Astrocyte of the cerebellum (primary cell): ENCODE measurements around the gene TNXB.
"Not testable (repeated sequence)": the region's sequence is repeated elsewhere in the genome, so short reads cannot be mapped to it uniquely, and the experiment has no call there.

Source experiments
- DNase-seq: peaks from one replicate; pipeline ENCODE4 v3.0.0-alpha.2; 2011; ENCODE audit warnings: low read depth
- H3K4me3 ChIP-seq: 2 replicates; pipeline ENCODE4 v1.5.1; 2011; ENCODE audit warnings: mild to moderate bottlenecking, low read depth, low read length, moderate library complexity
- in situ Hi-C: cut with HindIII; loops from 2 replicates; pipeline ENCODE4 v1.10.0; 2017; ENCODE audit warnings: low sequenced_read_pairs
- TF ChIP-seq, protein P1 (sequence below): IDR thresholded peaks from 2 replicates; pipeline ENCODE4 v1.5.1; 2012; ENCODE audit warnings: low read length, low read depth, moderate library complexity, mild to moderate bottlenecking; ENCODE audit errors: missing control alignments

TNXB gene

DNA sequence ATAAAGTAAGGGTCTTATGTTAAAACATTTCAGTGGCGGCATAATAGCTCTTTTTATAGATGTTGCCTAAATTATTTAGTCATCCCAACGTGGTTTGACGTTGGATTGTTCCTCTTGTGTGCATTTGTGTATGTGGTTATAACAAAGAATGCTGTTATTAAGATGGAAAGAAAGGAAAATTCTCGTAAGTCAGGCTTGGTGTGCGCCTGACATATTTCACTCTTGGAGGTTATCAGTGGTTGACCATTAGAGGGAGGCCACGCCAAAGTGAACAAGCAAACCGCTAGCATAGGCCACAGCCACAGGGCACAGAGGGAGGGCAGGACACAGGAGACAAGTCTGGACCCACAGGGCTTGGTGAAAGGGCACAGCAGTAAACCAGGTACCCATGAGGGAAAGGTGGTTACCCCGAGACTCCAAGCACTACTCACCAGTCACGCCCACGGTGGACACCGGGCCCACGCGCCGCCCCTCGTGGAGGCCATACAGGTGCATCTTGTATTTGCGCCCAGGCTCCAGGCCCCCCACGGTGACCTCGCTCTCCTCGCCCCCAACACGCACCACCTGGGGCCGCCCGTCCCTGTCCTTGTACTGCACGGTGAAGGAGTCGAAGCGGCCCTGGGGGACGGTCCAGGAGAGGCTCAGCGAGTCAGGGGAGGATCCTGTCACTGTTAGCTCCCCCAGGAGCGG lies 48.0 kb downstream of the TNXB start:
- in situ Hi-C loops, result no loop called here
- TF ChIP-seq, protein P1, sequence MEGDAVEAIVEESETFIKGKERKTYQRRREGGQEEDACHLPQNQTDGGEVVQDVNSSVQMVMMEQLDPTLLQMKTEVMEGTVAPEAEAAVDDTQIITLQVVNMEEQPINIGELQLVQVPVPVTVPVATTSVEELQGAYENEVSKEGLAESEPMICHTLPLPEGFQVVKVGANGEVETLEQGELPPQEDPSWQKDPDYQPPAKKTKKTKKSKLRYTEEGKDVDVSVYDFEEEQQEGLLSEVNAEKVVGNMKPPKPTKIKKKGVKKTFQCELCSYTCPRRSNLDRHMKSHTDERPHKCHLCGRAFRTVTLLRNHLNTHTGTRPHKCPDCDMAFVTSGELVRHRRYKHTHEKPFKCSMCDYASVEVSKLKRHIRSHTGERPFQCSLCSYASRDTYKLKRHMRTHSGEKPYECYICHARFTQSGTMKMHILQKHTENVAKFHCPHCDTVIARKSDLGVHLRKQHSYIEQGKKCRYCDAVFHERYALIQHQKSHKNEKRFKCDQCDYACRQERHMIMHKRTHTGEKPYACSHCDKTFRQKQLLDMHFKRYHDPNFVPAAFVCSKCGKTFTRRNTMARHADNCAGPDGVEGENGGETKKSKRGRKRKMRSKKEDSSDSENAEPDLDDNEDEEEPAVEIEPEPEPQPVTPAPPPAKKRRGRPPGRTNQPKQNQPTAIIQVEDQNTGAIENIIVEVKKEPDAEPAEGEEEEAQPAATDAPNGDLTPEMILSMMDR, result no peak

GRCh38 chr6:32058511-32058963 lies 50.6 kb downstream of the TNXB start:
- TF ChIP-seq, protein P1, result no peak
- DNase-seq, result no peak
- H3K4me3 ChIP-seq, result no peak overlapping the region
- in situ Hi-C loops, result no loop called here

More for the DNA sequence above, 48.0 kb downstream of the TNXB start:
- no peak for DNase-seq
- no peak overlapping the region for H3K4me3 ChIP-seq

GRCh38 chr6:32057966-32058365 lies 51.2 kb downstream of the TNXB start:
- no peak overlapping the region for H3K4me3 ChIP-seq
- TF ChIP-seq, protein P1, result no peak
- in situ Hi-C loops, result no loop called here
- DNase-seq, result no peak

DNA sequence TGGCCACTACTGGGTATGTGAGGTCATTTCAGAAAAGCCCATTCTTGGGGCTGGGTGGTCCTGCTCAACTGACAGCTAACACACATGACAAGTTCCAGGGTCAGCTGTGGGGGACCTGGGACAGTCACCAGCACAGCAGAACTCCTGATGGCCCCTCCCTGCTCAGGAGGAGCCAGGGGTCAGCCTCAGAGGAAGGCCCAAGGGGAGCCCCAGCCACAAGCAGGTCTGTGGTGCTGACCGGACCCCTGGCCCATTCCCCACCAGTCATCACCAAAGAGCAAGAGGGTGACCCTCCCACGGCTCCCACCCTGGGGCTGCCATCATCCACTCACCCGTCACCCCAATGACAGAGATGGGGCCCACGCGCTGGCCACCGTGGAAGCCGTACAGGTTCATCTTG lies 52.9 kb downstream of the TNXB start:
- in situ Hi-C loops, result no loop called here

DNA sequence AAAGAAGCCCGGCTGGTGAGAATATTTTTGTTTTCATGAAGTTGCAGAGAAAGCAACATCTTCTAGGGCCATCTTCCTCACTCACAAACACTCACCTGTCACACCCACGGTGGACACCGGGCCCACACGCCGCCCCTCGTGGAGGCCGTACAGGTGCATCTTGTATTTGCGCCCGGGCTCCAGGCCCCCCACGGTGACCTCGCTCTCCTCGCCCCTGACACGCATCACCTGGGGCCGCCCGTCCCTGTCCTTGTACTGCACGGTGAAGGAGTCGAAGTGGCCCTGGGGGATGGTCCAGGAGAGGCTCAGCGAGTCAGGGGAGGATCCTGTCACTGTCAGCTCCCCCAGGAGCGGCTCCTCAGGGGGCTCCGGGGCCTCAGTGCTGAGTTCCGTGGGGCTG lies 53.4 kb downstream of the TNXB start:
- H3K4me3 ChIP-seq, DNase-seq, in situ Hi-C loops: not testable (repeated sequence)

More for the DNA sequence above, 52.9 kb downstream of the TNXB start:
- no peak overlapping the region for H3K4me3 ChIP-seq
- TF ChIP-seq, protein P1, result no peak
- DNase-seq, result no peak

- DNase-seq, H3K4me3 ChIP-seq, in situ Hi-C loops: not testable (repeated sequence)
Measured at GRCh38 chr6:32053314-32053713, 55.8 kb downstream of the TNXB start.

DNA sequence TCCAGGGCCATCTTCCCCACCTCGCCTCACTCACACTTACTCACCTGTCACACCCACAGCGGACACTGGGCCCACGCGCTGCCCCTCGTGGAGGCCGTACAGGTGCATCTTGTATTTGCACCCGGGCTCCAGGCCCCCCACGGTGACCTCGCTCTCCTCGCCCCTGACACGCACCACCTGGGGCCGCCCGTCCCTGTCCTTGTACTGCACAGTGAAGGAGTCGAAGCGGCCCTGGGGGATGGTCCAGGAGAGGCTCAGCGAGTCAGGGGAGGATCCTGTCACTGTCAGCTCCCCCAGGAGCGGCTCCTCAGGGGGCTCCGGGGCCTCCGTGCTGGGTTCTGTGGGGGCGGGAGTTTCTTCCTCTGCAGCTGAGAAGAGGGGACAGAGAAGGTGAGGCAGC lies 56.5 kb downstream of the TNXB start:
- H3K4me3 ChIP-seq, in situ Hi-C loops, DNase-seq: not testable (repeated sequence)

- TF ChIP-seq, protein P1, result no peak
- in situ Hi-C loops, result no loop called here
- H3K4me3 ChIP-seq, result no peak overlapping the region
- no peak for DNase-seq
Measured at GRCh38 chr6:32050562-32050961, 58.6 kb downstream of the TNXB start.

GRCh38 chr6:32049736-32050135 lies 59.4 kb downstream of the TNXB start:
- H3K4me3 ChIP-seq, in situ Hi-C loops, DNase-seq: not testable (repeated sequence)

GRCh38 chr6:32049149-32049548 lies 60.0 kb downstream of the TNXB start:
- in situ Hi-C loops, DNase-seq, H3K4me3 ChIP-seq: not testable (repeated sequence)
